Measurements from ENCODE around the gene BMP4. TPM values are rescaled to one million over a fixed set of nuclear protein-coding genes. Genes with fewer than 3 reads are reported as not detected.
A peak's percentile ranks its signal among the peaks of the same experiment; 100 is the strongest.

Gene BMP4
- total and polyA plus RNA-seq, 5 donors from 2014 or later, result 0.29 TPM; not detected in 4

DNA sequence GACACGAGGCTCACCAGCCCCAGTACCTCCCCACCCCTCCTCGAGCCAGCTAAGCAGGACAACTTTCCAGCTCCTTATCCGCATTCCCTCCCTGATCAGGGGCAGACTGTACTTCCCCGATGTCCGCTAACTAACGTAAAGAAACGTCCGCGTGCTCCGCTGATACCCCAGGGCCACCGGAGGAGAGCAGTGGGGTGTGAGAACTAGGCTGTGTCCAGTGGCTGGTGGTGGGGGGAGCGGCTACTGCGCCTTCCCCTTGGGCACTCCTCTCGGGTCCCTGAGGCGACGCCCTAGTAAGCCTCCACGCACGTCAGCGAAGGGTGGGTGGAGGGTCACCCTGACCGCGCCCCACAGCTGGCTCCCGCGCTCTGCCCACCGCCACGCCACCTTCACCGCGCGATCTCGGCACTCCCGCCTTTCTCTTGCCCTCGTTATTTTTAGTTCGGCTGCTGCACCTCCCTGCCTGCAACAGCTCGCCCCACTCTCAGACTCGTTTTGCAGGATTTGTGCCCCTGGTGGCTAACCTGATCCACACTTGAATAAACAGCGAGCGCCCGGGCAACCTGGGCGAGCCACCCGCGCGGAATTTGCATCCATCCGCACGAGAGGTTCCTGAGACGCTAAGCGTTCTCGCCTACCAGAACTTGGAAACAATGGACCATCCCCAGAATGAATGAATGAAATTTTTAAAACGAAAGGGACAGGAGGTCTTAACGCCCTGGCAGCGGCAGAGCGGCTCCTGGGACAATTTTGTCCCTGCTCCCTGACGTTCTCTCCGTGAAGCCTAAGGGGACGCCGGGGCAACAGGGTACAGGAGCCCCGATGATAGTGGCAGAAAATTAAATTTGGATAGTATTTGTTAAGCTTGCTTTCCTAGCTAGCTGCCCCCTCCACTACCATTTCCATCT is 6.9 kb upstream of the BMP4 start:
- Histone ChIP-seq H3K4me3 (ENCODE audit: low read depth, low read length) (no peak overlapping the region), H3K36me3 (ENCODE audit: control insufficient read depth, insufficient read depth, low read length) (no peaks in the 10 kb centered on the region), H3K27me3 (ENCODE audit: control insufficient read depth, insufficient read depth, low read length) (peaks cover 12% of the 10 kb centered on the region), H3K4me1 (ENCODE audit: control insufficient read depth, insufficient read depth, low read length, poor library complexity, severe bottlenecking) (no peaks in the 10 kb centered on the region), H3K27ac (ENCODE audit: insufficient read depth, low read length, poor library complexity, severe bottlenecking) (no peak overlapping the region), H3K9me3 (ENCODE audit: control insufficient read depth in 2 of 2, low read length in 2 of 2) (no peaks in the 10 kb centered on the region)
- Mint-ChIP-seq H3K27me3 (peaks cover 45% of the 10 kb centered on the region), H3K4me3 (peak overlapping the region in 1 of 4 donors; percentile 35), H3K4me1 (peaks cover 0 to 5% (median 0%) of the 10 kb centered on the region in 4 donors), H3K36me3 (no peaks in the 10 kb centered on the region), H3K27ac (peak overlapping the region in 1 of 3 donors; percentile 77), H3K9me3 (peaks cover 0 to 1% (median 0%) of the 10 kb centered on the region in 7 donors)
- no peak for ATAC-seq (ENCODE audit: low read depth in 2 of 2)
- no peak for DNase-seq

DNA sequence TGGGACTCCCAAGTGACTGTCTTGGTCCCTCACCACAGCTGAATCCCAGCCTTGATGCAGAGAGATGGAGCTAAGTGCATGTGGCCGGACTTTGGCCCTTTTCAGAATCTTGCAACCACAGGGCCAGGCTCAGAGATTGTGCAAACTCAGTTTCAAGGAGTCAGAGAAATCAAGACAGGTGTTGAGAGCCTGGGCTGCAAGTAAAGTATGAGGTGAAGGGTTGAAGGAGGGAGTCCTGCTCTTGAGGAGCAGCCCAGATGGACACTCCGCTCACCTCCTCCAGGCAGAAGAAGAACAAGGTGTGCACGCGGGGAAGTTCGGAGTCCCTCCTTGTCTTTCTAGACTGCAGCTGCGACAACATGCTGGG is 6.3 kb upstream of the BMP4 start:
- Mint-ChIP-seq H3K36me3 (no peaks in the 10 kb centered on the region), H3K4me3 (no peak overlapping the region), H3K27me3 (peaks cover 44% of the 10 kb centered on the region), H3K4me1 (peaks cover 0 to 5% (median 0%) of the 10 kb centered on the region in 4 donors), H3K27ac (no peak overlapping the region), H3K9me3 (peaks cover 0 to 1% (median 0%) of the 10 kb centered on the region in 7 donors)
- Histone ChIP-seq H3K9me3 (ENCODE audit: control insufficient read depth in 2 of 2, low read length in 2 of 2) (no peaks in the 10 kb centered on the region), H3K4me1 (ENCODE audit: control insufficient read depth, insufficient read depth, low read length, poor library complexity, severe bottlenecking) (no peaks in the 10 kb centered on the region), H3K27ac (ENCODE audit: insufficient read depth, low read length, poor library complexity, severe bottlenecking) (no peak overlapping the region), H3K4me3 (ENCODE audit: low read depth, low read length) (no peak overlapping the region), H3K36me3 (ENCODE audit: control insufficient read depth, insufficient read depth, low read length) (no peaks in the 10 kb centered on the region), H3K27me3 (ENCODE audit: control insufficient read depth, insufficient read depth, low read length) (peaks cover 14% of the 10 kb centered on the region)
- no peak for DNase-seq
- ATAC-seq (ENCODE audit: low read depth in 2 of 2), result no peak

DNA sequence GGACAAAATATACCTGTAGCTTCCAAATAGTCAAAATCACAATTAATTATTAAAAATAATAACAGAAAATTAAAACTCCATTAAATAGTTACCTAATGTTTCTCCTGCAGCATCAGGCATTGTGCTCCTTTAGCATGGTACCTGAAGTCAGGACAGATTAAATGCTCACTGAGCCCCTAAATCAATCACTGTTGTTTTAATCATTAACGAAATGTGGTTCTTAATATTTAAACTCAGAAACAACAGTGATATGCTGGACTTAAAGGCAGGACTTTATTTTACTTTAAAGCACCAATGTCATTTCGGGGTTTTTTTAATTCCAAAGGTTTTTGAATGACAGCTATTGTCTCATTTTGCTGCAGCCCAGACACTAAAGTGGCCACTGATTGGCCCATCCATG is 2.0 kb upstream of the BMP4 start:
- no peaks in the 10 kb centered on the region for H3K36me3 ChIP-seq (ENCODE audit: control insufficient read depth, insufficient read depth, low read length)
- Mint-ChIP-seq H3K27ac (no peak overlapping the region), H3K4me1 (peaks cover 0 to 37% (median 9%) of the 10 kb centered on the region in 4 donors), H3K9me3 (peaks cover 0 to 3% (median 0%) of the 10 kb centered on the region in 7 donors), H3K27me3 (peaks cover 58% of the 10 kb centered on the region), H3K36me3 (no peaks in the 10 kb centered on the region), H3K4me3 (no peak overlapping the region)
- peaks cover 12% of the 10 kb centered on the region for H3K27me3 ChIP-seq (ENCODE audit: control insufficient read depth, insufficient read depth, low read length)
- H3K4me1 ChIP-seq (ENCODE audit: control insufficient read depth, insufficient read depth, low read length, poor library complexity, severe bottlenecking), result peaks cover 28% of the 10 kb centered on the region
- DNase-seq (no peak), ATAC-seq (ENCODE audit: low read depth in 2 of 2) (no peak)
- H3K9me3 ChIP-seq (ENCODE audit: control insufficient read depth in 2 of 2, low read length in 2 of 2), result no peaks in the 10 kb centered on the region
- H3K4me3 ChIP-seq (ENCODE audit: low read depth, low read length), result no peak overlapping the region
- no peak overlapping the region for H3K27ac ChIP-seq (ENCODE audit: insufficient read depth, low read length, poor library complexity, severe bottlenecking)

DNA sequence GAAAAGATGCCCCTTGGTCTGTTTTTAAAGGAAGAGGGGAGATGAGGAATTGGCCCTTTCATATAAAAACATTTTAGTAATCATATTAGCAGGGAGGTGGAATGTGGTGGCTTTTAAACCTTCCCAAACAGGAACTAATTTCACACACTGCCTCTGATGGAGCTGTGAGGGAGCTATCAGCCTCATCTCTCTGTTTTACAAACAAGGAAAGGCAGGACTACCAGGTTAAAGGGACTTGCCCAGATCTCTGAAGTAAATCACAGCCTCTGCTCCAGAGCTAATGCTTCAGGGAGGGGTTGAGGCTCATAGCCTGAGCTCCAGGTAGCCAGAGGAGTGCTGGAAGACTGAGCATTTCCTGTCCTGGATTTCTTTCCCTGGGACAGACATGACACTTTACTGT is 1.1 kb upstream of the BMP4 start:
- H3K27me3 Mint-ChIP-seq, result peaks cover 55% of the 10 kb centered on the region
- H3K27ac ChIP-seq (ENCODE audit: insufficient read depth, low read length, poor library complexity, severe bottlenecking), result no peak overlapping the region
- no peak overlapping the region for H3K4me3 ChIP-seq (ENCODE audit: low read depth, low read length)
- H3K27me3 ChIP-seq (ENCODE audit: control insufficient read depth, insufficient read depth, low read length), result peaks cover 10% of the 10 kb centered on the region
- ATAC-seq (ENCODE audit: low read depth in 2 of 2) (no peak), DNase-seq (no peak)
- H3K9me3 Mint-ChIP-seq, result peaks cover 0 to 3% (median 0%) of the 10 kb centered on the region in 7 donors
- H3K4me1 Mint-ChIP-seq, result peaks cover 3 to 38% (median 9%) of the 10 kb centered on the region in 4 donors
- no peak overlapping the region for H3K27ac Mint-ChIP-seq
- H3K36me3 ChIP-seq (ENCODE audit: control insufficient read depth, insufficient read depth, low read length), result no peaks in the 10 kb centered on the region
- H3K9me3 ChIP-seq (ENCODE audit: control insufficient read depth in 2 of 2, low read length in 2 of 2), result no peaks in the 10 kb centered on the region
- H3K4me3 Mint-ChIP-seq, result peak overlapping the region in 1 of 4 donors; percentile 66
- H3K4me1 ChIP-seq (ENCODE audit: control insufficient read depth, insufficient read depth, low read length, poor library complexity, severe bottlenecking), result peaks cover 34% of the 10 kb centered on the region
- no peaks in the 10 kb centered on the region for H3K36me3 Mint-ChIP-seq

DNA sequence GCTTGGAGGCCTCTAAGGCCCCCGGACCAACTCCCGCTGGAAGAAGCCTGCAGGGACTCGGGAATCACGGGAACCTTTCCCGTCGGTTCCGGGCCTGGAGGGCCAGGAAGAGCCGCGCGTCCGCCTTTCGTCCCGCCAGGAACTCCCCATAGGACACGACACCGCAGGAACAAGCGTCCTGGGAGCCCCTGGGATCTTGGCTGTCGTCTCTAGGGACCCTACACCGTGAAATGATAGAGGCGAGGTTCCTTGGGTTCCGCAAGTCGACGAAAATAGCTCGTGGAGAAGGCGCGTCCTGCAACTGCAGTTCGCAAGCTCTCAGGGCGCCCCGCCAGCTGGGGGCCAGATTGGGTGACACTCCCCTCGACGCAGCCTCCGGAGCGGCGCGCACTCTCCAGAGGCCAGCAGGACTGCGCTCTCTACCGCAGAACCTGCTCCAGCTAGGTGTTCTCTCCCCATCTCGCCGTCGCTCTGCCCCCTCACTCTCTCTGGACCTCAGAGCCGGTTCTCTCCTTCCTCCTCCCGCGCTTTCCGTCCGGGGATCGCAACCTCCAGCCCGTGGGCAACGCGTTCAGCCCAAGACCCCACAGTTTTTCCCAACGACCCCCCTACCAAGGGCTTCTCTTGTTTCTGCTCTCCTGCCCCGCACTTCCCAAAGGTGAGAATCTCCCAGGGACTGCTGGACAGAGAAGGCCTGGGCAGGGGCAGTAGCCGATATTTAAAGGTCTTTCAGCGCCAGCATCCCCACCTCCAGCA is 776 bp downstream of the BMP4 start:
- Mint-ChIP-seq H3K36me3 (no peaks in the 10 kb centered on the region), H3K4me1 (peaks cover 3 to 42% (median 9%) of the 10 kb centered on the region in 4 donors), H3K27ac (no peak overlapping the region), H3K9me3 (peaks cover 0 to 3% (median 0%) of the 10 kb centered on the region in 7 donors), H3K4me3 (peak overlapping the region in 3 of 4 donors; percentile 52 to 71 (median 59)), H3K27me3 (peaks cover 58% of the 10 kb centered on the region)
- no peak overlapping the region for H3K27ac ChIP-seq (ENCODE audit: insufficient read depth, low read length, poor library complexity, severe bottlenecking)
- DNase-seq, result peak in 1 of 3 donors; percentile 10
- ATAC-seq (ENCODE audit: low read depth in 2 of 2), result no peak
- no peaks in the 10 kb centered on the region for H3K36me3 ChIP-seq (ENCODE audit: control insufficient read depth, insufficient read depth, low read length)
- H3K9me3 ChIP-seq (ENCODE audit: control insufficient read depth in 2 of 2, low read length in 2 of 2), result no peaks in the 10 kb centered on the region
- peaks cover 34% of the 10 kb centered on the region for H3K4me1 ChIP-seq (ENCODE audit: control insufficient read depth, insufficient read depth, low read length, poor library complexity, severe bottlenecking)
- peak overlapping the region; percentile 26 for H3K4me3 ChIP-seq (ENCODE audit: low read depth, low read length)
- peaks cover 5% of the 10 kb centered on the region for H3K27me3 ChIP-seq (ENCODE audit: control insufficient read depth, insufficient read depth, low read length)

- H3K27me3 Mint-ChIP-seq, result peaks cover 53% of the 10 kb centered on the region
- Histone ChIP-seq H3K36me3 (ENCODE audit: control insufficient read depth, insufficient read depth, low read length) (no peaks in the 10 kb centered on the region), H3K27me3 (ENCODE audit: control insufficient read depth, insufficient read depth, low read length) (peaks cover 5% of the 10 kb centered on the region), H3K4me1 (ENCODE audit: control insufficient read depth, insufficient read depth, low read length, poor library complexity, severe bottlenecking) (peaks cover 34% of the 10 kb centered on the region), H3K4me3 (ENCODE audit: low read depth, low read length) (no peak overlapping the region), H3K9me3 (ENCODE audit: control insufficient read depth in 2 of 2, low read length in 2 of 2) (no peaks in the 10 kb centered on the region), H3K27ac (ENCODE audit: insufficient read depth, low read length, poor library complexity, severe bottlenecking) (no peak overlapping the region)
- no peaks in the 10 kb centered on the region for H3K36me3 Mint-ChIP-seq
- H3K27ac Mint-ChIP-seq, result no peak overlapping the region
- ATAC-seq (ENCODE audit: low read depth in 2 of 2) (no peak), DNase-seq (no peak)
- H3K4me3 Mint-ChIP-seq, result peak overlapping the region in 3 of 4 donors; percentile 52 to 71 (median 57)
- H3K9me3 Mint-ChIP-seq, result peaks cover 0 to 3% (median 0%) of the 10 kb centered on the region in 7 donors
- H3K4me1 Mint-ChIP-seq, result peaks cover 3 to 42% (median 9%) of the 10 kb centered on the region in 4 donors
These were observed 1.4 kb downstream of the BMP4 start for GRCh38 chr14:53955229-53955556.

DNA sequence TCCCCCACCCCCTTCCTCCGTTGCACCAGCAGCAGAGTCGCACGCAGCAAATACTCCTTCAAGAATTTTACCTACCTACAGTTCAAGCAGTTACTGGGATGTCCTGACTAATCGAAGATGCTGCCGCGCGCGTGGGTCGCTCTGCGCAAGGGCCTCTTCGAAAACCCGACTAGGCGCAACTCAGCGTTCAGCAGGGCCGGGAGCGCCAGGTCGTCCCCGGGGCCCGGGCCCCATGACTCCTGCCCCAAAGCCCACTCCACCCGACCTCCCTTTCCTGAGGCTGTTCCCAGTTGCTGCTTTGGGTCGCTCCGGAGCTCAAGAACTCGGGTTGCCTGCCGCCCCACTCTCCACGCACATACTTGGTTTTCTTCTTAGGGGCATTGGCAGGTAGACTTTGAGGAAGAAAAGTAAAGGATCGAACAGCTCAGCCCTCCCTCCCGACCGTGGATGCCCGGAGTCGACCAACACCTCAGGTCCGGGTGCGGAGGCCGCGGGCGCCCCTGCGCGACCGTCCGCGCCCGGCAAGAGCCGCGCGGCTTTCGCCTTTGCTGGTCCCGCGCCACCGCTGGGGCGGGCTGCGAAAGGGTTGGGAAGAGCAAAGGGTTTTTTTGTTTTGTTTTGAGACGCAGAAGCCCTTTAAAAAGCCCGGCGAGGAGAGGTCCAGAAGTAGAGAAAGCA is 1.9 kb downstream of the BMP4 start:
- no peak overlapping the region for H3K4me3 ChIP-seq (ENCODE audit: low read depth, low read length)
- Mint-ChIP-seq H3K4me3 (peak overlapping the region in 3 of 4 donors; percentile 35 to 69 (median 66)), H3K4me1 (peaks cover 3 to 42% (median 9%) of the 10 kb centered on the region in 4 donors), H3K27ac (no peak overlapping the region), H3K36me3 (no peaks in the 10 kb centered on the region), H3K9me3 (peaks cover 0 to 3% (median 0%) of the 10 kb centered on the region in 7 donors), H3K27me3 (peaks cover 53% of the 10 kb centered on the region)
- no peaks in the 10 kb centered on the region for H3K36me3 ChIP-seq (ENCODE audit: control insufficient read depth, insufficient read depth, low read length)
- ATAC-seq (ENCODE audit: low read depth in 2 of 2) (no peak), DNase-seq (peak in 1 of 3 donors; percentile 31)
- peaks cover 6% of the 10 kb centered on the region for H3K27me3 ChIP-seq (ENCODE audit: control insufficient read depth, insufficient read depth, low read length)
- no peaks in the 10 kb centered on the region for H3K9me3 ChIP-seq (ENCODE audit: control insufficient read depth in 2 of 2, low read length in 2 of 2)
- peaks cover 34% of the 10 kb centered on the region for H3K4me1 ChIP-seq (ENCODE audit: control insufficient read depth, insufficient read depth, low read length, poor library complexity, severe bottlenecking)
- H3K27ac ChIP-seq (ENCODE audit: insufficient read depth, low read length, poor library complexity, severe bottlenecking), result no peak overlapping the region

Measured in CD4-positive, CD25-positive, alpha-beta regulatory T cell (primary cell).